ENCODE measurements around the gene SCN4B. TPM values are rescaled to one million over a fixed set of nuclear protein-coding genes. Genes with fewer than 3 reads are reported as not detected.

SCN4B gene
- total and polyA plus RNA-seq, 2 of the 4 experiments (the other 2 are of a cell fraction): 0.18 to 0.44 TPM

- ChIA-PET POLR2A (ENCODE audit: unreplicated experiment) (no interaction called here), CTCF (no interaction called here)
- H3K4me3 ChIP-seq (ENCODE audit: insufficient read depth, low read depth, low read length): no peak overlapping the region
- no peaks in the 10 kb centered on the region for H3K4me1 ChIP-seq (ENCODE audit: control insufficient read depth, insufficient read depth, low read length)
- H3K23ac ChIP-seq (ENCODE audit: low read depth, low read length): no peak overlapping the region
- H3K4ac ChIP-seq (ENCODE audit: low read depth, low read length): no peak overlapping the region
- 46% methylated on average over 3 of the region's 7 CpGs; no CpG with 5 or more reads in 1 of the 2 experiments for WGBS, 2 experiments (ENCODE audit: extremely low coverage in 2 of 2, insufficient read length in 1 of 2)
- H3K9ac ChIP-seq (ENCODE audit: low read depth, low read length): no peak overlapping the region
- no peaks in the 10 kb centered on the region for H3K9me1 ChIP-seq (ENCODE audit: insufficient read depth, low read length)
- no peaks in the 10 kb centered on the region for H4K20me1 ChIP-seq (ENCODE audit: insufficient read depth, low read length)
- no peak overlapping the region for H2BK15ac ChIP-seq (ENCODE audit: low read depth, low read length)
- H4K91ac ChIP-seq (ENCODE audit: insufficient read depth, low read depth, low read length): no peak overlapping the region
- no peaks in the 10 kb centered on the region for H3K9me3 ChIP-seq (ENCODE audit: control insufficient read depth, insufficient read depth, low read length)
- H3K18ac ChIP-seq (ENCODE audit: low read depth, low read length): no peak overlapping the region
- H3K14ac ChIP-seq (replicated peaks; ENCODE audit: low read depth, low read length): no peak overlapping the region
- no peak for ATAC-seq (ENCODE audit: low read depth)
- H4K8ac ChIP-seq (ENCODE audit: low read depth in 2 of 2, low read length in 2 of 2): no peak overlapping the region
- H3K56ac ChIP-seq (ENCODE audit: extremely low read depth, insufficient read depth, low read length): no peak overlapping the region
- H2BK20ac ChIP-seq (ENCODE audit: low read depth, low read length): no peak overlapping the region
- H2AK5ac ChIP-seq (ENCODE audit: low read depth, low read length): no peak overlapping the region
- H4K5ac ChIP-seq (ENCODE audit: low read depth, low read length): no peak overlapping the region
- H3K27ac ChIP-seq (ENCODE audit: insufficient read depth, low read length): no peak overlapping the region
- no TSS peak for BruUV-seq (replicated peaks)
- peaks cover 2% of the 10 kb centered on the region for H3K27me3 ChIP-seq (ENCODE audit: control insufficient read depth, insufficient read depth, low read length)
- H2BK5ac ChIP-seq (ENCODE audit: low read depth, low read length, poor library complexity, severe bottlenecking): no peak overlapping the region
- H2AK9ac ChIP-seq (replicated peaks; ENCODE audit: low read depth, low read length, poor library complexity): no peak overlapping the region
- H2BK120ac ChIP-seq (ENCODE audit: low read depth, low read length): no peak overlapping the region
- DNase-seq: no peak
- dilution Hi-C loops (cut with HindIII; ENCODE audit: low sequenced_read_pairs, unreplicated experiment) (no loop called here), in situ Hi-C loops (cut with MboI; ENCODE audit: low sequenced_read_pairs) (no loop called here), intact Hi-C loops (cut with micrococcal nuclease) (no loop called here)
- no peaks in the 10 kb centered on the region for H3K36me3 ChIP-seq (ENCODE audit: control insufficient read depth, insufficient read depth, low read length)
- H3K4me2 ChIP-seq (ENCODE audit: low read depth, low read length): no peak overlapping the region
- no peak for TF ChIP-seq MAFK (IDR thresholded peaks at IDR 0.05; ENCODE audit: low read depth, low read length)
- no peak for TF ChIP-seq CEBPB (IDR thresholded peaks at IDR 0.05; ENCODE audit: low read depth, low read length)
- TF ChIP-seq CHD1 (IDR thresholded peaks at IDR 0.05; ENCODE audit: low read depth, low read length): no peak
- no peak for TF ChIP-seq RAD21 (IDR thresholded peaks at IDR 0.05; ENCODE audit: low read length)
- TF ChIP-seq SMC3 (IDR thresholded peaks at IDR 0.05; ENCODE audit: low read depth, low read length): no peak
- TF ChIP-seq MAZ (IDR thresholded peaks at IDR 0.05; ENCODE audit: borderline replicate concordance, low read depth, low read length): no peak
- no peak for TF ChIP-seq POLR2A (IDR thresholded peaks at IDR 0.05; ENCODE audit: low read depth, low read length)
- TF ChIP-seq FOS (IDR thresholded peaks at IDR 0.05; ENCODE audit: low read depth, low read length): no peak
- TF ChIP-seq BHLHE40 (IDR thresholded peaks at IDR 0.05; ENCODE audit: low read depth, low read length): no peak
- no peak for TF ChIP-seq CTCF (conservative IDR thresholded peaks at IDR 0.05; ENCODE audit: low read depth, low read length)
- TF ChIP-seq RFX5 (IDR thresholded peaks at IDR 0.05; ENCODE audit: low read depth, low read length): no peak
- no peak for TF ChIP-seq MXI1 (IDR thresholded peaks at IDR 0.05; ENCODE audit: borderline replicate concordance, low read depth, low read length)
- no peak for TF ChIP-seq ELK1 (IDR thresholded peaks at IDR 0.05; ENCODE audit: borderline replicate concordance, low read depth, low read length)
- no peak for TF ChIP-seq USF2 (IDR thresholded peaks at IDR 0.05; ENCODE audit: low read depth, low read length)
- TF ChIP-seq RCOR1 (IDR thresholded peaks at IDR 0.05; ENCODE audit: insufficient replicate concordance, low read length): no peak
- no peak for TF ChIP-seq NFE2L2 (IDR thresholded peaks at IDR 0.05; ENCODE audit: low read depth, low read length)
- peak overlapping the region; percentile 43 for H2AFZ ChIP-seq (replicated peaks; ENCODE audit: low read length, poor library complexity)
- H3K79me1 ChIP-seq (ENCODE audit: low read depth in 1 of 2, low read length in 2 of 2): no peaks in the 10 kb centered on the region
Observed at GRCh38 chr11:118115048-118115447, 37.6 kb downstream of the SCN4B start.
